ENCODE measurements around the gene COL9A3. TPM values are rescaled to one million over a fixed set of nuclear protein-coding genes. Genes with fewer than 3 reads are reported as not detected.
"Not testable (repeated sequence)": the region's sequence is repeated elsewhere in the genome, so short reads cannot be mapped to it uniquely, and the experiment has no call there.

COL9A3 gene
- total and polyA plus RNA-seq, 2 donors from 2014 or later, result 2.3 to 4.3 TPM

GRCh38 chr20:62873681-62874031 lies 56.8 kb downstream of the COL9A3 start:
- H3K36me3 ChIP-seq (ENCODE audit: control insufficient read depth in 2 of 3, insufficient read depth in 3 of 3, low read length in 3 of 3); H3K27me3 ChIP-seq (ENCODE audit: control insufficient read depth, insufficient read depth, low read length); H3K9me3 ChIP-seq (ENCODE audit: control insufficient read depth in 2 of 3, insufficient read depth in 1 of 3, low read length in 3 of 3); H3K9ac ChIP-seq (ENCODE audit: low read length in 3 of 3); H3K4me3 ChIP-seq (ENCODE audit: low read length in 3 of 3); intact Hi-C loops (cut with DNase I); H3K27ac ChIP-seq (ENCODE audit: low read depth in 2 of 2, low read length in 2 of 2): not testable (repeated sequence)
- peak in 4 of 5 donors; percentile 46 to 86 (median 58) for DNase-seq
- peaks cover 0 to 13% (median 3%) of the 10 kb centered on the region in 3 donors for H3K4me1 ChIP-seq (ENCODE audit: control insufficient read depth in 2 of 3, insufficient read depth in 2 of 3, low read depth in 1 of 3, low read length in 3 of 3)
- TF ChIP-seq, protein P1, sequence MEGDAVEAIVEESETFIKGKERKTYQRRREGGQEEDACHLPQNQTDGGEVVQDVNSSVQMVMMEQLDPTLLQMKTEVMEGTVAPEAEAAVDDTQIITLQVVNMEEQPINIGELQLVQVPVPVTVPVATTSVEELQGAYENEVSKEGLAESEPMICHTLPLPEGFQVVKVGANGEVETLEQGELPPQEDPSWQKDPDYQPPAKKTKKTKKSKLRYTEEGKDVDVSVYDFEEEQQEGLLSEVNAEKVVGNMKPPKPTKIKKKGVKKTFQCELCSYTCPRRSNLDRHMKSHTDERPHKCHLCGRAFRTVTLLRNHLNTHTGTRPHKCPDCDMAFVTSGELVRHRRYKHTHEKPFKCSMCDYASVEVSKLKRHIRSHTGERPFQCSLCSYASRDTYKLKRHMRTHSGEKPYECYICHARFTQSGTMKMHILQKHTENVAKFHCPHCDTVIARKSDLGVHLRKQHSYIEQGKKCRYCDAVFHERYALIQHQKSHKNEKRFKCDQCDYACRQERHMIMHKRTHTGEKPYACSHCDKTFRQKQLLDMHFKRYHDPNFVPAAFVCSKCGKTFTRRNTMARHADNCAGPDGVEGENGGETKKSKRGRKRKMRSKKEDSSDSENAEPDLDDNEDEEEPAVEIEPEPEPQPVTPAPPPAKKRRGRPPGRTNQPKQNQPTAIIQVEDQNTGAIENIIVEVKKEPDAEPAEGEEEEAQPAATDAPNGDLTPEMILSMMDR (IDR thresholded peaks at IDR 0.05; ENCODE audit: borderline replicate concordance, extremely low read depth, insufficient read depth), result peak; percentile 40
- FAIRE-seq, result peak; percentile 19

GRCh38 chr20:62874964-62875344 lies 58.1 kb downstream of the COL9A3 start:
- Histone ChIP-seq H3K36me3 (ENCODE audit: control insufficient read depth in 2 of 3, insufficient read depth in 3 of 3, low read length in 3 of 3) (no peaks in the 10 kb centered on the region), H3K27ac (ENCODE audit: low read depth in 2 of 2, low read length in 2 of 2) (no peak overlapping the region), H3K9ac (ENCODE audit: low read length in 3 of 3) (no peak overlapping the region), H3K27me3 (ENCODE audit: control insufficient read depth, insufficient read depth, low read length) (no peaks in the 10 kb centered on the region), H3K9me3 (ENCODE audit: control insufficient read depth in 2 of 3, insufficient read depth in 1 of 3, low read length in 3 of 3) (peaks cover 0 to 1% (median 0%) of the 10 kb centered on the region in 3 donors), H3K4me1 (ENCODE audit: control insufficient read depth in 2 of 3, insufficient read depth in 2 of 3, low read depth in 1 of 3, low read length in 3 of 3) (peaks cover 0 to 13% (median 3%) of the 10 kb centered on the region in 3 donors), H3K4me3 (ENCODE audit: low read length in 3 of 3) (no peak overlapping the region)
- TF ChIP-seq, protein P1 (IDR thresholded peaks at IDR 0.05; ENCODE audit: borderline replicate concordance, extremely low read depth, insufficient read depth), result no peak
- no peak for FAIRE-seq
- no peak for DNase-seq
- intact Hi-C loops (cut with DNase I), result no loop called here

GRCh38 chr20:62875419-62876361 lies 58.8 kb downstream of the COL9A3 start:
- Histone ChIP-seq H3K4me3 (ENCODE audit: low read length in 3 of 3) (no peak overlapping the region), H3K4me1 (ENCODE audit: control insufficient read depth in 2 of 3, insufficient read depth in 2 of 3, low read depth in 1 of 3, low read length in 3 of 3) (peaks cover 0 to 13% (median 3%) of the 10 kb centered on the region in 3 donors), H3K27me3 (ENCODE audit: control insufficient read depth, insufficient read depth, low read length) (no peaks in the 10 kb centered on the region), H3K9ac (ENCODE audit: low read length in 3 of 3) (no peak overlapping the region), H3K36me3 (ENCODE audit: control insufficient read depth in 2 of 3, insufficient read depth in 3 of 3, low read length in 3 of 3) (no peaks in the 10 kb centered on the region), H3K9me3 (ENCODE audit: control insufficient read depth in 2 of 3, insufficient read depth in 1 of 3, low read length in 3 of 3) (no peaks in the 10 kb centered on the region), H3K27ac (ENCODE audit: low read depth in 2 of 2, low read length in 2 of 2) (peak overlapping the region in 1 of 2 donors; percentile 54)
- TF ChIP-seq, protein P1 (IDR thresholded peaks at IDR 0.05; ENCODE audit: borderline replicate concordance, extremely low read depth, insufficient read depth), result peak; percentile 19
- FAIRE-seq, result no peak
- peak; percentile 67 to 86 (median 79) for DNase-seq
- intact Hi-C loops (cut with DNase I), result no loop called here

All from kidney (tissue), 14 donors.